Measurements from ENCODE around the gene ST6GAL1.

Gene ST6GAL1

GRCh38 chr3:187042874-187043458 lies 112.6 kb downstream of the ST6GAL1 start:
- no peak for DNase-seq (ENCODE audit: low read depth)
- TF ChIP-seq CTCF (conservative IDR thresholded peaks at IDR 0.05; ENCODE audit: low read depth, low read length): no peak
- H3K4me3 ChIP-seq (ENCODE audit: low read depth, low read length): no peak overlapping the region

DNA sequence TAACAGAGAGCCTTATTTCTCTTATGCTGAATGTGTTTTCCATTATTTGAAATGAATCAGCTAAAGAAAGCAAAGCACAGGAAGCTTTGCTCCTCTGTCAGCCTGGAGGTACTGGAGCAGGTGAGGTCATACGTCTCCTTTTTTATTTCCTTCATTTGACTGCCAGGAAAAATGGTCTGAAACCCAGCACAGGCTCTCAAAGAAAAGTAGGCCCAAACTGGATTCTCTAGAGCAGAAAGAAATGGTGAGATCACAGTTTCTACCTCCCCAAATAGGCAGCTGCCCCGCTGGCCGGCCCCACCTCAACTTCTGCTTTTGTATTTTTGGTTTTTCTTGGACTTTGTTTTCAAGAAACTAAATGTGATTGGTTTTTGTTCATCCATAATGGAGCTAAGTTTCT lies 113.9 kb downstream of the ST6GAL1 start:
- no peak for TF ChIP-seq CTCF (conservative IDR thresholded peaks at IDR 0.05; ENCODE audit: low read depth, low read length)
- H3K4me3 ChIP-seq (ENCODE audit: low read depth, low read length): no peak overlapping the region
- no peak for DNase-seq (ENCODE audit: low read depth)

DNA sequence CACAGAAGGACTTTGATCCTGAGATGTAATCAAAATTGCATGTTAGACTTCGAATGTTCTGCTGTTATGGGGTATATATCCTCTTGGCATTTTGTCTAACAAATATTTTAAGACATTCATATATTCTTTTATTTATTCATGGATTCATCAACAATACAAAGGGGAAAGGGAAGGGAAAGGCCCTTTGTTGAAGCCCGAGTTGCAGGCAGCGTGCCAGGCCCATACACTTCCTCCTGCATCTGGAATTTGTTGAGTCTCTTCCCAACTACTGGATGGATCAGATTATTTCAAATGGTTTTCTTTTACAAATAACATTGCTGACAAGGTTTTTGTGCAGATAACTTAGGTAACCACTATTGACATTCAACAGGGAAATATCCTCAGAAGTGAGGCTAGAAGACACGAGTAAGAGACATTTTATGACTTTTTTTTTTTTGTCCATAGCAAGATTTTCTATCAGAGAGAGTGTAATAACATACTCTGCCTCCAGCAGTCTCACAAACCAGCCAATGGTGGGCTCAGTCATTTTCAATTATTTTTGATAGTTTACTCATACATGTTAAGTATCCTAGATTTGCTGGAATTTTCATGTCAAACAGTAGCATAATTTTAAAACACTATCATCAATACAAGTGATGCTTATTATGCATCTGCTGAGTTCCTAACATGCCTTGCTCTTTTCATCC lies 114.7 kb downstream of the ST6GAL1 start:
- DNase-seq (ENCODE audit: low read depth): no peak
- no peak for TF ChIP-seq CTCF (conservative IDR thresholded peaks at IDR 0.05; ENCODE audit: low read depth, low read length)

DNA sequence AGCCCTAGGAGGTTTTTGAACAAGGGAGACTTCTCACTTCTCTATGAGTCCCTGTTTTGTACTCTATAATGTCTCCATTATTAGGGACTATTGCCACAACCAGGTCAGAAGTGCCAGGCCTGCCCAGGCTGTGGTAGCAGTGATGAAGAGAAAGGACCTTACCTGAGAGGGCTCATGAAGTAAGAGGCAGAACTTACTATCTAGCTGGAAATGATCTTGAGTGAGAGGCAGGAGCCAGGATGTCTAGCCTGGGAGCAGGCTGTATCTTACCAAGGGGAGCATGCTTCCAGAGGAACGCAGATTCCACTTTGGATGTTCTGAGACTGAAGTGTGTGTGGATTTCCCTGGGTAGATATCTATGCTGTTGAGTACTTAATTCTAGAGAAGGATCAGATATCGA lies 115.7 kb downstream of the ST6GAL1 start:
- DNase-seq (ENCODE audit: low read depth): no peak
- no peak overlapping the region for H3K4me3 ChIP-seq (ENCODE audit: low read depth, low read length)
- no peak for TF ChIP-seq CTCF (conservative IDR thresholded peaks at IDR 0.05; ENCODE audit: low read depth, low read length)

More for the DNA sequence above, 114.7 kb downstream of the ST6GAL1 start:
- no peak overlapping the region for H3K4me3 ChIP-seq (ENCODE audit: low read depth, low read length)

- no peak for TF ChIP-seq CTCF (conservative IDR thresholded peaks at IDR 0.05; ENCODE audit: low read depth, low read length)
- no peak overlapping the region for H3K4me3 ChIP-seq (ENCODE audit: low read depth, low read length)
- DNase-seq (ENCODE audit: low read depth): no peak
Measured at GRCh38 chr3:187049462-187050101, 119.3 kb downstream of the ST6GAL1 start.

GRCh38 chr3:187051066-187051465 lies 120.7 kb downstream of the ST6GAL1 start:
- DNase-seq (ENCODE audit: low read depth): no peak
- no peak for TF ChIP-seq CTCF (conservative IDR thresholded peaks at IDR 0.05; ENCODE audit: low read depth, low read length)
- H3K4me3 ChIP-seq (ENCODE audit: low read depth, low read length): no peak overlapping the region

Data from choroid plexus epithelial cell (primary cell).